ENCODE results near the gene PSMB9. TPM values are rescaled to one million over a fixed set of nuclear protein-coding genes. Genes with fewer than 3 reads are reported as not detected.
A peak's percentile ranks its signal among the peaks of the same experiment; 100 is the strongest.

The PSMB9 gene
- total and polyA plus RNA-seq, 2 experiments from 2014 or later, result 2.8 to 5.5 TPM

DNA sequence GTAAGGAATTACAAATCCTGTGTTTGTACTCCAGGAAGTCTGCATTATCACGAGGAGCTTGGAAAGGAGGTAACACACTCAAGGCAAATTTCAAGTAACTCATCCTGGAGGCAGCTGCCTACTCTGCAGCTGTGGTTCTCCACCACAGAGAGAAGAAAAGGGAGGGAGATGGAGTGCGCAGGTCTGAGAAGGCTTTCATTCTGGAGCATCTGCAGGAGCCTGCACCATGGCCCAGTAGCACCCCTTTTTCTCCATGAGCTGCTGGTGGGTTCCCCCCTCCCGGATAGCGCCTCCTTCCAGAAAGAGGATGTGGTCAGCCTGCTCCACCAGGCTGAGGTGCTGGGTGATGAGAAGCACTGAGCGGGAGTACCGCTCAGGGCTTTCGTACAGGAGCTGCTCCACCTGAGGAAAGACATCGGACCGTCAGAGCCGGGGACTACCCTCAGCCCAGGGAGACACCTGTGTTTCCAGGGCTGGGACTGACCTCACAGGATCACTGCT is 8.6 kb upstream of the PSMB9 start:
- Histone ChIP-seq H3K27me3 (ENCODE audit: insufficient read depth) (peaks cover 15% of the 10 kb centered on the region), H2AFZ (no peak overlapping the region), H3K4me2 (peak overlapping the region; percentile 56; the same call in 1 of the 2 replicates), H3K4me1 (ENCODE audit: insufficient read depth) (peaks cover 7% of the 10 kb centered on the region), H3K36me3 (ENCODE audit: insufficient read depth) (peaks cover 6% of the 10 kb centered on the region; the same call in 1 of the 2 replicates), H3F3A (replicated peaks; ENCODE audit: low read depth) (no peaks in the 10 kb centered on the region), H4K20me1 (replicated peaks; ENCODE audit: insufficient read depth) (no peaks in the 10 kb centered on the region), H3K9me2 (ENCODE audit: insufficient read depth) (no peaks in the 10 kb centered on the region), H3K79me2 (replicated peaks; ENCODE audit: insufficient read depth) (no peaks in the 10 kb centered on the region), H3K4me3 (peak overlapping the region; percentile 98; the same call in 1 of the 2 replicates), H3K27ac (ENCODE audit: low read depth) (no peak overlapping the region)
- Mint-ChIP-seq H3K27ac (no peak overlapping the region), H3K27me3 (ENCODE audit: insufficient read depth, low read depth, poor library complexity) (peaks cover 15% of the 10 kb centered on the region), H3K36me3 (ENCODE audit: low read depth) (peaks cover 31% of the 10 kb centered on the region; the same call in 2 of the 3 replicates), H3K4me1 (peaks cover 13% of the 10 kb centered on the region), H3K4me3 (peak overlapping the region; percentile 92; the same call in 1 of the 3 replicates), H3K9me3 (no peaks in the 10 kb centered on the region)
- TF ChIP-seq, protein P1, sequence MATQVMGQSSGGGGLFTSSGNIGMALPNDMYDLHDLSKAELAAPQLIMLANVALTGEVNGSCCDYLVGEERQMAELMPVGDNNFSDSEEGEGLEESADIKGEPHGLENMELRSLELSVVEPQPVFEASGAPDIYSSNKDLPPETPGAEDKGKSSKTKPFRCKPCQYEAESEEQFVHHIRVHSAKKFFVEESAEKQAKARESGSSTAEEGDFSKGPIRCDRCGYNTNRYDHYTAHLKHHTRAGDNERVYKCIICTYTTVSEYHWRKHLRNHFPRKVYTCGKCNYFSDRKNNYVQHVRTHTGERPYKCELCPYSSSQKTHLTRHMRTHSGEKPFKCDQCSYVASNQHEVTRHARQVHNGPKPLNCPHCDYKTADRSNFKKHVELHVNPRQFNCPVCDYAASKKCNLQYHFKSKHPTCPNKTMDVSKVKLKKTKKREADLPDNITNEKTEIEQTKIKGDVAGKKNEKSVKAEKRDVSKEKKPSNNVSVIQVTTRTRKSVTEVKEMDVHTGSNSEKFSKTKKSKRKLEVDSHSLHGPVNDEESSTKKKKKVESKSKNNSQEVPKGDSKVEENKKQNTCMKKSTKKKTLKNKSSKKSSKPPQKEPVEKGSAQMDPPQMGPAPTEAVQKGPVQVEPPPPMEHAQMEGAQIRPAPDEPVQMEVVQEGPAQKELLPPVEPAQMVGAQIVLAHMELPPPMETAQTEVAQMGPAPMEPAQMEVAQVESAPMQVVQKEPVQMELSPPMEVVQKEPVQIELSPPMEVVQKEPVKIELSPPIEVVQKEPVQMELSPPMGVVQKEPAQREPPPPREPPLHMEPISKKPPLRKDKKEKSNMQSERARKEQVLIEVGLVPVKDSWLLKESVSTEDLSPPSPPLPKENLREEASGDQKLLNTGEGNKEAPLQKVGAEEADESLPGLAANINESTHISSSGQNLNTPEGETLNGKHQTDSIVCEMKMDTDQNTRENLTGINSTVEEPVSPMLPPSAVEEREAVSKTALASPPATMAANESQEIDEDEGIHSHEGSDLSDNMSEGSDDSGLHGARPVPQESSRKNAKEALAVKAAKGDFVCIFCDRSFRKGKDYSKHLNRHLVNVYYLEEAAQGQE (IDR thresholded peaks at IDR 0.05; ENCODE audit: unreplicated experiment), result no peak
- no peak for TF ChIP-seq JUNB (IDR thresholded peaks at IDR 0.05; ENCODE audit: unreplicated experiment)
- no peak for ATAC-seq
- no peak for DNase-seq (ENCODE audit: low spot score)

DNA sequence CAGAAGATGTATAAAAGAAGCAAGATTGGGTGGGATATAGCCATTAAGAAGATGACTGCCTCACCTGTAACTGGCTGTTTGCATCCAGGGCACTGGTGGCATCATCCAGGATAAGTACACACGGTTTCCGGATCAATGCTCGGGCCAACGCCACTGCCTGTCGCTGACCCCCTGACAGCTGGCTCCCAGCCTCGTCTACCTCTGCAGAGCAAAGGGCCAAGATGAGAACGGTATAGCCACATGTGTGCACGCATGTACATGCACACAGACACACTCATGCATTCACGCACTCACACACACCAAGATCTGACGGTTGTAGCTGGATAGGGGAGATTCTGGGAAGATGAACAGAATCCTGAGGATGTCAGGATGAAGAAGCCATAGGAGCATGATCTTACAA is 7.0 kb upstream of the PSMB9 start:
- Histone ChIP-seq H4K20me1 (replicated peaks; ENCODE audit: insufficient read depth) (no peaks in the 10 kb centered on the region), H3F3A (replicated peaks; ENCODE audit: low read depth) (0 out of 2 replicates have a peak, but pooled peaks cover 2% of the 10 kb centered on the region), H3K4me2 (no peak overlapping the region), H3K4me3 (no peak overlapping the region), H3K79me2 (replicated peaks; ENCODE audit: insufficient read depth) (no peaks in the 10 kb centered on the region), H3K9me2 (ENCODE audit: insufficient read depth) (no peaks in the 10 kb centered on the region), H3K4me1 (ENCODE audit: insufficient read depth) (peaks cover 7% of the 10 kb centered on the region), H2AFZ (no peak overlapping the region), H3K27ac (ENCODE audit: low read depth) (no peak overlapping the region), H3K36me3 (ENCODE audit: insufficient read depth) (peaks cover 4% of the 10 kb centered on the region), H3K27me3 (ENCODE audit: insufficient read depth) (peaks cover 24% of the 10 kb centered on the region)
- peaks cover 23% of the 10 kb centered on the region; the same call in 2 of the 3 replicates for H3K36me3 Mint-ChIP-seq (ENCODE audit: low read depth)
- H3K9me3 Mint-ChIP-seq, result no peaks in the 10 kb centered on the region; the same call in 2 of the 3 replicates
- no peak overlapping the region; the same call in 2 of the 3 replicates for H3K4me3 Mint-ChIP-seq
- ATAC-seq, result no peak
- DNase-seq (ENCODE audit: low spot score), result no peak
- H3K27me3 Mint-ChIP-seq (ENCODE audit: insufficient read depth, low read depth, poor library complexity), result peaks cover 21% of the 10 kb centered on the region
- no peak overlapping the region for H3K27ac Mint-ChIP-seq
- peaks cover 17% of the 10 kb centered on the region for H3K4me1 Mint-ChIP-seq
- TF ChIP-seq ETS1 (IDR thresholded peaks at IDR 0.05) (no peak), STAT1 (IDR thresholded peaks at IDR 0.05; ENCODE audit: unreplicated experiment) (no peak), POLR2AphosphoS5 (IDR thresholded peaks at IDR 0.05; ENCODE audit: low read depth) (no peak), ZNF331 (CRISPR knock-in tag; IDR thresholded peaks at IDR 0.05; ENCODE audit: low read depth) (no peak), JUNB (IDR thresholded peaks at IDR 0.05; ENCODE audit: unreplicated experiment) (no peak), ZNF114 (CRISPR knock-in tag; IDR thresholded peaks at IDR 0.05) (no peak), NANOG (IDR thresholded peaks at IDR 0.05; ENCODE audit: borderline replicate concordance) (no peak)
- TF ChIP-seq, protein P1 (IDR thresholded peaks at IDR 0.05; ENCODE audit: unreplicated experiment), result no peak
